GM19025 (cell line): ENCODE measurements around the gene PRPF38A.
A peak's percentile ranks its signal among the peaks of the same experiment; 100 is the strongest.

ENCODE experiments used
- ATAC-seq: cut with Tn5 transposase; IDR thresholded peaks from one replicate; pipeline ENCODE4 v1.9.1; 2021; ENCODE audit warnings: mild to moderate bottlenecking, low read depth, moderate library complexity; ENCODE audit not compliant: unreplicated experiment

The PRPF38A gene

DNA sequence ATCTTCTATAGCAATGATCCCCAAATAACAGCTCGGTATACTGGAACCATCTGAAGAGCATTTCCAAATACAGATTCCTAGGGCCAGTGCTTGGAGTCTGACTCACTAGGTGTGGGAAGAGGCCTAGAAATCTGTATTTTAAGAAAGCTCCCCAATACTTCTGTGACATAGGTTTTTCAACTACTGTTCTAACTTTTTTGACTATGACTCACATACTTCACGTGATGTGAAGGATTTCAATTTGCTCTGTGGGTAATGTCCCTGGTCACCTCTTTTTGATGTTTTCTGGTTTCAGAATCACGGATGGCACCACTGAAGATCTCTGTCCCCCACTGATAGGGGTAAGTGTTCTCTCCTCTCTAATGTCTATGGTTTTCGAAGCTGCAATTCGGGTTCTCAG, 11.2 kb upstream of the PRPF38A start:
- no peak for ATAC-seq

DNA sequence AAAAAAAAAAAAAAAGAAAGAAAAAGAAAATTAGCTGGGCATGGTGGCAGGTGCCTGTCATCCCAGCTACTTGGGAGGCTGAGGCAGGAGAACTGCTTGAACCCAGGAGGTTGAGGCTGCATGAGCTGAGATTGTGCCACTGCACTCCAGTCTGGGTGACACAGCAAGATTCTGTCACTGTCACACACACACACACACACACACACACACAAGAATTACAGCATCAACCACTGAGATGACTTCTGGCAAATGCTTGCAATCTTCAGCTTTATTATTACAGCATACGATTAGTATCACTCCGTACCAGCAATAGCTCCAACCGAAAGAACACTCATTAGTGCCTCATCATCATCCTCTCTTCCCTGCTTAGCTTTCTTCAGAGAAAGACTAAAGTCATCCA, 4.8 kb upstream of the PRPF38A start:
- no peak for ATAC-seq

DNA sequence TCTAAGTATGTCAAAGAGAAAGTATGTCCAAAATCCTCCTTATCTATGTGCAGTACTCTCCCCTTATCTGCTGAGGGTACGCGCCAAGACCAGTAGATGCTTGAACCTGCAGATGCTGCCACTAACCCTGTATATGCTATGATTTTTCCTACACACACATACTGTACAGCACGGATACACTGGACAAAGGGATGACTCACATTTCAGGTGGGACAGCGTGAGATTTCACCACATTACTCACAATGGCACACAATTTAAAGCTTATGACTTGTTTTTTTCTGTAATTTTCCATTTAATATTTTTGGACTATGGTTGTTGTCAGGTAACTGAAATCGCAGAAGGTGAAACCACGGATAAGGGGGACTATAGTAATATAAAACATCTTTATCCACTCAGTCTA, 4.3 kb upstream of the PRPF38A start:
- no peak for ATAC-seq

- ATAC-seq, result no peak
These were observed 1.6 kb upstream of the PRPF38A start for GRCh38 chr1:52402860-52403240.

DNA sequence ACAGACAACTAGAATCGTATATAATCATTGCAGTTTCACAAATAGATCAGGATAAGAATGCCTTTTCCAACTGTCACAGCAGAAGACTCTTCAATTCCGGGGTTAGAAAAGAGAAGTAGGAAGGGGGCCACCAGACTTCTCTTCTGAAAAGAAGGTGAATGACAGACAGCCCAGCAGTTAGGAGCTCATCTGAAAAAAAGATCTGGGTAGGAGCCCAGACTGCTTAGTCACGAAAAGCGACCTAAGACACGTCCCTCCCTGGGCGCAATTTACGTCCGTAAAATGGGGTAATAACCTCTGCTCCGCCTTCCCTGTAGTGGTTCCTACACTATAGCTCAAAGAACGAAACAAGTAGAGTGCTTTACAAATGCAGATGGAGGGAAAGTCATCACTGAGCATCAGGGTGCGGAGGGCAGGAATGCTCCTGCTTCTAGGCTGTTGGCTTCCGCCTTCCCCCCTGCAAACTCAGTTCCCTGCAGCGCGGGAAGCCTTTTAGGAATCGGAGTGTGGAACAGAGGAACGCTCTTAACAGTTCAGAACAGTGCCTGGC, 761 bp upstream of the PRPF38A start:
- ATAC-seq, result peak; percentile 8

DNA sequence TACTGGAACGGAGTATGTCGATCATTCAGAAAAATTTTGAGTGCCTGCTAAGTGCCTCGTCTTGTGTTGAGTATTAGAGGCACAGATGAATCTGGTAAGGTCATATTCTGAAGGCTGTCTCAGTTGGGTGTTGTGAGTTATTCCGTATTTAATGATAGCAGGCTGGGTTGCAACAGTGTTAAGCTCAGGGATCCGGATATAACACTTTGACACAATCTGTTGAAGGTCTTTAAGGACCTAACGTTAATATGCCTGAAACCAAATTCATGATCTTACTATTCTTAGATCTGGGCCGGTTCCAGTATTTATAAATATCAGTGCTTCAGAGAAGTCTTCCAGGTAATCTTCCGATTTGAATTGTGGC, 555 bp downstream of the PRPF38A start:
- no peak for ATAC-seq

GRCh38 chr1:52413410-52413989, 9.1 kb downstream of the PRPF38A start:
- no peak for ATAC-seq

DNA sequence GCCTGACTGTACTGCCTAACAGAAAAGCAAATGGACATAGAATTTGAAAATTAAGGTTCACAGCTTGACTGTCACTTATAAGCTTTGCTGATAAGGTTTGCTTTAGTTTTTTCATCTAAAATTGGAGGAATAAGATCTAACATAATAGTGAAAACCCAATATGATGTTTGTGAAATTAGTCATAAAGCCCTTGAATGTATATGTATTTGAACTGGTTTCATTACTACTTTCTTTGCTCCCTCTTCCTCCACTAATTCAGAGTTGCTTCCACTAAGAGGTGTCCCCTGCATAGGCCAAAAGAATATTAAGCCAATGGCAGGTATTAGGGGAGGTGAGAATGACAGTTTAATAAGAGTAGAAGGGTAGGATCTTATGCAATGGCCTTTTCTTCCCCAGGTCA, 10.5 kb downstream of the PRPF38A start:
- no peak for ATAC-seq

DNA sequence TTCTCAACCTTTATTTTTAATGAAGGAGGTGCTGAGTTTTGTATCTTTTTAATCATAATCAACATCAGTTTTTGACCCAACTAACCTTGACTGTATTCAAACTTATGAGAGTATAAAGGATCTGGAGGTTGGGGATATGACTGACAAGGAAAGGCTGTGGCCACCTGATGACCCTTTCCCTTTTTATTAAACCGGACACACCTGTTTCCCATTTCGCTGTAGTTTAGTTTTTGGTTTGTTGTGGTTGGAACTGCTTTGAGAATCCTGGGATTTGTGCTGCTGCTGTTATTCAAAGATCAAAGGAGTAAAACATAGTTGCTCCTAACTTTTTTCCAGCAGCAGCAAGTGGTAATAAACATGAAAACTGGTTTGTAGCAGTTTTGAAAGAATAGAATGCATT, 12.4 kb downstream of the PRPF38A start:
- ATAC-seq, result no peak

DNA sequence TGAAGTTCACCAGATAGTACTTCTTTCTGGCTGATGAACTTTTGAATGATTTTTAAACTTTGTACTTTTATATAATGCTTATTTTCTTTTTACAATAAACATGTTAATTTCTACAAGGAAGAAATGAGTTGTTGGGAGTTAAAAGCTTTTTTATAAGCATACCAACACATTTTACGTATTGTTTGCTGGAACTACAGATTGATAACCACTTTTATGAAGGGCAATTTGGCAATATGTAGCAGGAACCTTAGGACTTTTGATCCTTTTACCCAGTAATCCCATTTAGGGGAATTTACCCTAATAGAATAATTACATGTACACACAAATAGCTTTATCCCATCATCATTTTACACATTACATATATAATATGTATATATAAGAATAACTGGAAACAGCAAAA, 16.3 kb downstream of the PRPF38A start:
- ATAC-seq, result no peak

DNA sequence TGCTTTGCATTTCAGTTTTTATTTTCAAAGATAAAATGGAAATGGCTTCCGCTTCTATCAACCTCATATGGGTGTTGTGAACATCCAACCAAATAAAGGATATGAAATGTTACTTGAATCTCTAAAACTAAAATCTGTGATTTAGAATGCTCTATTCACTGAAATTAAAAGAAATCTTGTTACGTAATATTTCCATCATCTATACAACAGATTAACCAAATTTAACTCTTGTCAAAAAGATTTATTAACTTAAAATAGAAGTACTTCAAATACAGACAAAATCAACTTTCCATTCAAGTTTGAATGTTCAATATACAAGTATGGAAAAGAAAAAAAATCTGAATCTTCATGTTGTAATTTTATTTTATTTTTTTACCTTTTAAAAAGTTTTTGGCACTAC, 18.7 kb downstream of the PRPF38A start:
- no peak for ATAC-seq

DNA sequence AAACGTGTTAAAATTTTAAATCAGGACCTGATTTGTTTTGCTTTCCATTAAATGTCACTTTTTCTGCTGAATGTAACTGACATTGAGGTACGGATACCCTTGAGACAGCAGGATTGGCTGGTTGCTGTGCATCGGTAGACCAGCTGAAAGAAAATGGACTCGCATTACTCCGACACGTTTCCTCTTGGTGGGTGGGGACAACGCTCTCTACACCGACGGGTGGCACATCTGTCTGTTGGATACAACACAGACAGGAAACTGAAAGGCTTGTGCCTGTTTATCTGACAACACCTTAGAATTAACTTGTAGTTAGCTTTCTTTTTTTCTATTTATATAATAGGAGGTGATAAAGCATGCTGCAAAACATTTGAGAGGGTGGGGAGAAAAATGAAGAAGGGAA, 19.4 kb downstream of the PRPF38A start:
- no peak for ATAC-seq

GRCh38 chr1:52424231-52424636, 19.8 kb downstream of the PRPF38A start:
- no peak for ATAC-seq

- ATAC-seq, result no peak
These were observed 20.4 kb downstream of the PRPF38A start for GRCh38 chr1:52424813-52425212.

DNA sequence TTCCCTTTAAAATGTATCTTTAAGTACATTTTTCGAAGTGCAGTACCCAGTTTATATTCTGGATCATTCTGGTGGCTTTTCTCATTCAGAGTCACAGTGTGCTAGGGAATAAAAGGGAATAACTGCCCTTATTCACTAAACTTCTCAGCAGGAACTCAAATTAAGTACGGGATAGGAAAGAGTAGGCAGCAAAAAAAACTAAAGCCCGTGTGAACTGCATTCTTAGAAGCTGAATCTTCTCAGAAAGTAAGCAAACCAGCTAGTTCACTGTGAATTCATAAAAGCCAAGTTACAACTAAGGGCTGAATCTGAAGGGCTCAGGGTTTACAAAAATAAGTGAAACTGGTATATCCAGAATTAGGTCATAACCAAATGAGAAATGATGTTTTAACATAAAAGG, 22.0 kb downstream of the PRPF38A start:
- no peak for ATAC-seq

DNA sequence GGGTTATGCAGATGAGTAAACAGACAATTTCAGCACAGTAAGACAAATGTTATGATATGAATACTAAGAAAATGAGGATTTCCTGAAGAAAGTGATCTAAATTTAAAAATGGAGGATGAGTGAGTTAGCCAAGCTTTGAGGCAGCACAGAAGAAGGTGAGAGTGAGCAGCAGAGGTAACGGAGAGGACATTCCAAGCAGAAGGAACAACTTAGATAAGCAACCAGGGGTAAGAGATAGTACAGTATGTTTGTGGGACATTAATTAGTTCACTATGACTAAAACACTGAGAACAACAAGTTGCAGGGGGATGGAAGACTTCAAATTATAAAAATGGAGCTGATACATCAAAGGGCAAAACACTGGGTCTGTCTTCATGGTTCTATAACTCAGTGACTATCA, 22.8 kb downstream of the PRPF38A start:
- ATAC-seq, result no peak

DNA sequence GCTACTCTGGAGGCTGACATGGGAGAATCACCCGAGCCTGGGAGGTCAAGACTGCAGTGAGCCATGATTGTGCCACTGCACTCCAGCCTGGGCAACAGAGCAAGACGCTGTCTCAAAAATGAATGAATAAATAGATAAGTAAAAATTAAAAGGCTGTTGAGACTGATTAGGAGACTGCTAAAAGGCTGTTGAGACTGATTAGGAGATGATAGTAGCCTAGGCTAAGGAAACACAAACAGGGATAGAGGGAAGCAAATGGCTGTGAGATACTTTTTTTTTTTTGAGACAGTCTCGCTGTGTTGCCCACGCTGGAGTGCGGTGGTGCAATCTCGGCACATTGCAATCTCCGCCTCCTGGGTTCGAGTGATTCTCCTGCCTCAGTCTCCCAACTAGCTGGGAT, 28.4 kb downstream of the PRPF38A start:
- ATAC-seq, result no peak

GRCh38 chr1:52435211-52435610, 30.8 kb downstream of the PRPF38A start:
- no peak for ATAC-seq

GRCh38 chr1:52435650-52436049, 31.2 kb downstream of the PRPF38A start:
- no peak for ATAC-seq

DNA sequence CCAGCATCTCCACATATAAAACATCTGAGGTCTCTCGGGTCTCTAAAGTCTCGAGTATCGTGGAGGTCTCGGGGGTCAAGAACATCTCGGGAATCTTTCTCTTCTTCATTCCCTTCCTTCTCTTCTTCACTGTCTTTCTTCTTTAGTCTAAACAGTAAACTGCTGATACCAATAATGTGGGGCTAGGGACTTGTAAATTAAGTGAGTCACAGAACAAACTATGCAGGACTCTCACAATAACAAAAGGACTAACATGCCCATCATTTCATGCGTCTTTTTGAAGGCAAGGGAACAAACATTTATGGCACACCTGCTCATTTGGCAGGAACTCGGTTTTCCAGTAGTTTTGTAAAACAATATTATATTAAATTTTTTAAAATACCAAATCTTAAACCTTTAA, 32.4 kb downstream of the PRPF38A start:
- no peak for ATAC-seq

GRCh38 chr1:52439976-52440375, 35.6 kb downstream of the PRPF38A start:
- no peak for ATAC-seq

GRCh38 chr1:52444463-52444862, 40.1 kb downstream of the PRPF38A start:
- no peak for ATAC-seq

GRCh38 chr1:52454127-52454526, 49.7 kb downstream of the PRPF38A start:
- ATAC-seq, result no peak
